Measurements from ENCODE around the gene RAB10. TPM values are rescaled to one million over a fixed set of nuclear protein-coding genes. Genes with fewer than 3 reads are reported as not detected.

The RAB10 gene
- total RNA-seq, 1 donor from 2014 or later: 130 TPM

DNA sequence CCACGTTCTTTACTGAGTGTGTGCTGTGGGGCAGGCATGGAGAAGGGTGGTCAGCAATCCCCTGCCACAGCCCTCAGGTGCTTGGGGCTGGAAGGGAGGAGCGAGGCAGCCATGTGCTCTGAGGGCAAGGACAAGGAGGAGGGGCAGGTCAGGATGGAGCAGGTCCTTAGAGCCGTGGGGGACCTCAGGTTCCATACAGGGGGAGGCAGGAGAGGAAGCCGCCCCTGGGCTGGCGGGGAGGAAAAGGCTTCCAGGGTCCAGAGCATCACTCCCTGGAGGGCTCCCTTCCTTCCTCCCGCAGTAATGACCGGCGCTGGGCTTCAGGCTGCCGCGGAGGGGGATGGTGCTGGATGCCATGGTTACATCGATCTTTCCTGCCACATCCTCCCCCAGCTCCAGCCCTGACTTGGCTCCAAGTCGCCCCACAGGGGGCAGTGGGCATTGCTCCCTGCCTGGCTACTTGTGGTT, 145.6 kb downstream of the RAB10 start:
- Mint-ChIP-seq H3K27me3 (ENCODE audit: unreplicated experiment) (peaks cover 14% of the 10 kb centered on the region), H3K27ac (ENCODE audit: unreplicated experiment) (no peak overlapping the region), H3K36me3 (ENCODE audit: low read depth, unreplicated experiment) (peaks cover 12% of the 10 kb centered on the region), H3K4me3 (ENCODE audit: unreplicated experiment) (no peak overlapping the region), H3K4me1 (ENCODE audit: unreplicated experiment) (peaks cover 18% of the 10 kb centered on the region), H3K9me3 (ENCODE audit: unreplicated experiment) (no peaks in the 10 kb centered on the region)
- no peak for TF ChIP-seq CTCF (IDR thresholded peaks at IDR 0.05; ENCODE audit: unreplicated experiment)
- DNase-seq (ENCODE audit: low spot score): peak; percentile 59

GRCh38 chr2:26182441-26182840, 148.6 kb downstream of the RAB10 start:
- Mint-ChIP-seq H3K4me1 (ENCODE audit: unreplicated experiment) (peaks cover 21% of the 10 kb centered on the region), H3K27ac (ENCODE audit: unreplicated experiment) (no peak overlapping the region), H3K27me3 (ENCODE audit: unreplicated experiment) (peaks cover 16% of the 10 kb centered on the region), H3K4me3 (ENCODE audit: unreplicated experiment) (no peak overlapping the region), H3K36me3 (ENCODE audit: low read depth, unreplicated experiment) (peaks cover 4% of the 10 kb centered on the region), H3K9me3 (ENCODE audit: unreplicated experiment) (no peaks in the 10 kb centered on the region)
- TF ChIP-seq CTCF (IDR thresholded peaks at IDR 0.05; ENCODE audit: unreplicated experiment): no peak
- no peak for DNase-seq (ENCODE audit: low spot score)

- peaks cover 21% of the 10 kb centered on the region for H3K4me1 Mint-ChIP-seq (ENCODE audit: unreplicated experiment)
- no peak overlapping the region for H3K27ac Mint-ChIP-seq (ENCODE audit: unreplicated experiment)
- no peak for DNase-seq (ENCODE audit: low spot score)
- peaks cover 4% of the 10 kb centered on the region for H3K36me3 Mint-ChIP-seq (ENCODE audit: low read depth, unreplicated experiment)
- H3K27me3 Mint-ChIP-seq (ENCODE audit: unreplicated experiment): peaks cover 18% of the 10 kb centered on the region
- no peak overlapping the region for H3K4me3 Mint-ChIP-seq (ENCODE audit: unreplicated experiment)
- no peaks in the 10 kb centered on the region for H3K9me3 Mint-ChIP-seq (ENCODE audit: unreplicated experiment)
- no peak for TF ChIP-seq CTCF (IDR thresholded peaks at IDR 0.05; ENCODE audit: unreplicated experiment)
These were observed 149.2 kb downstream of the RAB10 start for GRCh38 chr2:26182887-26183630.

DNA sequence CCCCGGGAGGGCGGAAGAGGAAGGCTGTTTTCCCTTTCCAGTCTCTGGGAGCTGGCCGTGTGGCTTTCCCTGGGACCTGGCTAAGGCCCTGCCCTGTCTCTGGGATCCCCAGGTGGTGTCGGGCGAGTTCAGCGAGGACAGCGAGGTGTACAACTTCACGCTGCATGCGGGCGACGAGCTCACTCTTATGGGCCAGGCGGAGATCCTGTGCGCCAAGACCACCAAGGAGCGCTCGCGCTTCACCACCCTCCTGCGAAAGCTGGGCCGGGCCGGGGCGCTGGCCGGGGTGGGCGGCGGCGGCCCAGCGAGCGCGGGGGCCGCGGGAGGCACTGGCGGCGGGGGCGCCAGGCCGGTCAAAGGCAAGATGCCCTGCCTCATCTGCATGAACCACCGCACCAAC, 150.2 kb downstream of the RAB10 start:
- TF ChIP-seq CTCF (IDR thresholded peaks at IDR 0.05; ENCODE audit: unreplicated experiment): no peak
- Mint-ChIP-seq H3K4me1 (ENCODE audit: unreplicated experiment) (peaks cover 21% of the 10 kb centered on the region), H3K27me3 (ENCODE audit: unreplicated experiment) (peaks cover 21% of the 10 kb centered on the region), H3K36me3 (ENCODE audit: low read depth, unreplicated experiment) (peaks cover 8% of the 10 kb centered on the region), H3K4me3 (ENCODE audit: unreplicated experiment) (peak overlapping the region; percentile 90), H3K27ac (ENCODE audit: unreplicated experiment) (no peak overlapping the region), H3K9me3 (ENCODE audit: unreplicated experiment) (no peaks in the 10 kb centered on the region)
- DNase-seq (ENCODE audit: low spot score): no peak

DNA sequence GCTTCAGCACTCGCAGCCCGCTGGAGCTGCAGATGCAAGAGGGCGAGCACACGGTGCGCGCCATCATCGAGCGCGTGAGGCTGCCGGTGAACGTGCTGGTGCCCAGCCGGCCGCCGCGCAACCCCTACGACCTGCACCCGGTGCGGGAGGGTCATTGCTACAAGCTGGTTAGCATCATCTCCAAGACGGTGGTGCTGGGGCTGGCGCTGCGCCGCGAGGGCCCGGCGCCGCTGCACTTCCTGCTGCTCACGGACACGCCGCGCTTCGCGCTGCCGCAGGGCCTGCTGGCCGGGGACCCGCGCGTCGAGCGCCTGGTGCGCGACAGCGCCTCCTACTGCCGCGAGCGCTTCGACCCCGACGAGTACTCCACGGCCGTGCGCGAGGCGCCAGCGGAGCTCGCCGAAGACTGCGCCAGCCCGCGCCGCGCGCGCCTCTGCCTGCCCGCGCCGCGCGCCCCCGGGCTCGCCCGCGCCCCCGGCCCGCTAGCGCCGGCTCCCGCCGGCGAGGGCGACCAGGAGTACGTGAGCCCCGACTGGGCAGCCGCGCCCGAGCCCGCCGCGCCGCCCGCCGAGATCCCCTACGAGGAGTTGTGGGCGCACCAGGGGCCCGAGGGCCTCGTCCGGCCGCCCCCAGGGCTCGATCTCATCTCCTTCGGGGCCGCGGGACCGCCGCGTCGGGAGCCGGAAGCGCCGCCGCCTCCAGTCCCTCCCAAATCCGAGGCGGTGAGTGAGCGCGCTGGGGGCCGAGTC, 150.8 kb downstream of the RAB10 start:
- H3K27me3 Mint-ChIP-seq (ENCODE audit: unreplicated experiment): peaks cover 24% of the 10 kb centered on the region
- no peak overlapping the region for H3K27ac Mint-ChIP-seq (ENCODE audit: unreplicated experiment)

More for the DNA sequence above, 150.8 kb downstream of the RAB10 start:
- no peak for TF ChIP-seq CTCF (IDR thresholded peaks at IDR 0.05; ENCODE audit: unreplicated experiment)
- peaks cover 18% of the 10 kb centered on the region for H3K4me1 Mint-ChIP-seq (ENCODE audit: unreplicated experiment)
- peaks cover 12% of the 10 kb centered on the region for H3K36me3 Mint-ChIP-seq (ENCODE audit: low read depth, unreplicated experiment)
- H3K4me3 Mint-ChIP-seq (ENCODE audit: unreplicated experiment): no peak overlapping the region
- H3K9me3 Mint-ChIP-seq (ENCODE audit: unreplicated experiment): no peaks in the 10 kb centered on the region
- DNase-seq (ENCODE audit: low spot score): peak; percentile 91

Measured in endothelial cell (in vitro differentiated cells).